SK-N-SH treated with all-trans-retinoic acid at 6 μM for 48 hours (cell line): ENCODE measurements around the gene GLYR1.

Experiments used
- ATAC-seq: fragments of 200-7000 bp; cut with Tn5 transposase; 3 replicates; pipeline ENCODE4 v1.9.1; 2020; ENCODE audit warnings: mild to moderate bottlenecking, moderate library complexity
- ARNTL ChIP-seq: fragments of 450-650 bp; formaldehyde crosslinking; IDR thresholded peaks from 2 replicates; pipeline ENCODE4 v1.5.0; 2020; ENCODE audit warnings: low read depth, mild to moderate bottlenecking, moderate library complexity, borderline replicate concordance
- BACH2 ChIP-seq: fragments of 250-450 bp; sonication (Bioruptor Pico); IDR thresholded peaks from 2 replicates; pipeline ENCODE4 v1.9.0; 2021; ENCODE audit warnings: mild to moderate bottlenecking, borderline replicate concordance
- CREB5 ChIP-seq: fragments of 250-450 bp; sonication (Bioruptor Pico); IDR thresholded peaks from 2 replicates; pipeline ENCODE4 v1.5.1; 2020; ENCODE audit warnings: low read depth, mild to moderate bottlenecking, moderate library complexity
- CSDC2 ChIP-seq: fragments of 250-450 bp; sonication (Bioruptor Pico); IDR thresholded peaks from 2 replicates; pipeline ENCODE4 v1.5.0; 2020; ENCODE audit warnings: mild to moderate bottlenecking, moderate library complexity
- CSRNP3 ChIP-seq: fragments of 250-450 bp; sonication (Bioruptor Pico); IDR thresholded peaks from 2 replicates; pipeline ENCODE4 v1.5.1; 2021; ENCODE audit warnings: mild to moderate bottlenecking, moderate library complexity
- ESRRG ChIP-seq: fragments of 250-450 bp; sonication (Bioruptor Pico); IDR thresholded peaks from 2 replicates; pipeline ENCODE4 v1.6.1; 2021; ENCODE audit warnings: mild to moderate bottlenecking
- PATZ1 ChIP-seq: fragments of 250-450 bp; sonication (Bioruptor Pico); IDR thresholded peaks from 2 replicates; pipeline ENCODE4 v1.8.0; 2020; ENCODE audit warnings: mild to moderate bottlenecking, moderate library complexity, borderline replicate concordance
- POU6F1 ChIP-seq: fragments of 250-450 bp; sonication (Bioruptor Pico); IDR thresholded peaks from 2 replicates; pipeline ENCODE4 v1.8.0; 2021; ENCODE audit warnings: low read depth, mild to moderate bottlenecking, moderate library complexity, borderline replicate concordance
- SNAI2 ChIP-seq: fragments of 250-450 bp; sonication (Bioruptor Pico); IDR thresholded peaks from 2 replicates; pipeline ENCODE4 v1.5.0; 2020; ENCODE audit warnings: mild to moderate bottlenecking, moderate library complexity
- TCF4 ChIP-seq: fragments of 250-450 bp; sonication (Bioruptor Pico); IDR thresholded peaks from 2 replicates; pipeline ENCODE4 v1.8.0; 2021; ENCODE audit warnings: mild to moderate bottlenecking, moderate library complexity, borderline replicate concordance
- TSHZ2 ChIP-seq: fragments of 250-450 bp; sonication (Bioruptor Pico); IDR thresholded peaks from 2 replicates; pipeline ENCODE4 v1.5.0; 2020; ENCODE audit warnings: mild to moderate bottlenecking, moderate library complexity
- ZC3H10 ChIP-seq: fragments of 250-450 bp; sonication (Bioruptor Pico); IDR thresholded peaks from 2 replicates; pipeline ENCODE4 v1.5.1; 2021; ENCODE audit warnings: mild to moderate bottlenecking, moderate library complexity
- ZFP30 ChIP-seq: fragments of 450-650 bp; formaldehyde crosslinking; IDR thresholded peaks from 2 replicates; pipeline ENCODE4 v1.5.0; 2022; ENCODE audit warnings: mild to moderate bottlenecking, moderate library complexity
- ZNF565 ChIP-seq: fragments of 450-650 bp; formaldehyde crosslinking; conservative IDR thresholded peaks from 2 replicates; pipeline ENCODE4 v1.5.0; 2020; ENCODE audit warnings: low read depth, mild to moderate bottlenecking, moderate library complexity
- ZNF70 ChIP-seq: fragments of 450-650 bp; formaldehyde crosslinking; IDR thresholded peaks from 2 replicates; pipeline ENCODE4 v1.5.0; 2020; ENCODE audit warnings: mild to moderate bottlenecking, moderate library complexity
- ZNF8 ChIP-seq: fragments of 450-650 bp; formaldehyde crosslinking; IDR thresholded peaks from 2 replicates; pipeline ENCODE4 v1.5.0; 2020; ENCODE audit warnings: mild to moderate bottlenecking, moderate library complexity

Gene GLYR1

GRCh38 chr16:4888428-4889135 is 41.5 kb upstream of the GLYR1 start:
- no peak for ATAC-seq
- TF ChIP-seq ZFP30 (CRISPR knock-in tag) (no peak), CSDC2 (CRISPR knock-in tag) (no peak), ESRRG (CRISPR knock-in tag) (no peak), TSHZ2 (no peak)

GRCh38 chr16:4886151-4886550 is 39.1 kb upstream of the GLYR1 start:
- no peak for ATAC-seq
- TF ChIP-seq POU6F1 (CRISPR knock-in tag): no peak
- no peak for TF ChIP-seq ZNF70 (CRISPR knock-in tag)
- TF ChIP-seq PATZ1: no peak
- no peak for TF ChIP-seq CREB5 (CRISPR knock-in tag)
- no peak for TF ChIP-seq ZNF565 (CRISPR knock-in tag)
- TF ChIP-seq, all 23 proteins: peak for 0

- TF ChIP-seq CSRNP3 (no peak), TCF4 (CRISPR knock-in tag) (no peak), CREB5 (CRISPR knock-in tag) (no peak), SNAI2 (CRISPR knock-in tag) (no peak), PATZ1 (no peak), ZC3H10 (CRISPR knock-in tag) (no peak), ZNF8 (CRISPR knock-in tag) (no peak), ARNTL (no peak), ZNF70 (CRISPR knock-in tag) (no peak), BACH2 (CRISPR knock-in tag) (no peak), ZFP30 (CRISPR knock-in tag) (no peak), ZNF565 (CRISPR knock-in tag) (no peak)
- ATAC-seq: no peak
Measured at GRCh38 chr16:4884972-4885874, 38.1 kb upstream of the GLYR1 start.
